Neutrophil (primary cell): Measurements from ENCODE around the gene ITGB2.

Source experiments
- H3K27ac ChIP-seq: fragments of 200-600 bp; sonication (generic); 2 replicates; pipeline ENCODE4 v1.5.1; 2016; ENCODE audit warnings: mild to moderate bottlenecking, moderate library complexity
- H3K27me3 ChIP-seq: fragments of 200-600 bp; sonication (generic); 2 replicates; pipeline ENCODE4 v1.6.0; 2016; ENCODE audit warnings: mild to moderate bottlenecking
- H3K36me3 ChIP-seq: fragments of 200-600 bp; sonication (generic); 2 replicates; pipeline ENCODE4 v1.5.1; 2017
- H3K4me1 ChIP-seq, 2 experiments: fragments of 200-600 bp in 1 of 2; sonication (generic) in 1 of 2; 1 replicate in 1 of 2; 2 replicates in 1 of 2; pipeline versions ENCODE4 v1.5.1 to v1.6.1; 2013 to 2016; ENCODE audit warnings: low read depth in 1 of 2, low read length in 1 of 2, mild to moderate bottlenecking in 1 of 2, moderate library complexity in 1 of 2; ENCODE audit not compliant: control insufficient read depth in 1 of 2, insufficient read depth in 1 of 2
- H3K4me3 ChIP-seq, 2 experiments: fragments of 200-600 bp in 1 of 2; sonication (generic) in 1 of 2; 1 replicate in 1 of 2; 2 replicates in 1 of 2; pipeline ENCODE4 v1.5.1; 2013 to 2016; ENCODE audit warnings: low read depth in 1 of 2, low read length in 1 of 2, mild to moderate bottlenecking in 1 of 2, moderate library complexity in 1 of 2
- H3K9me3 ChIP-seq: fragments of 200-600 bp; sonication (generic); 2 replicates; pipeline ENCODE4 v1.5.1; 2016
- TF ChIP-seq, protein P1 (sequence below): fragments of 200-600 bp; sonication (generic); IDR thresholded peaks from 2 replicates; pipeline ENCODE4 v1.5.1; 2016; ENCODE audit warnings: antibody characterized with exemption

Gene ITGB2

DNA sequence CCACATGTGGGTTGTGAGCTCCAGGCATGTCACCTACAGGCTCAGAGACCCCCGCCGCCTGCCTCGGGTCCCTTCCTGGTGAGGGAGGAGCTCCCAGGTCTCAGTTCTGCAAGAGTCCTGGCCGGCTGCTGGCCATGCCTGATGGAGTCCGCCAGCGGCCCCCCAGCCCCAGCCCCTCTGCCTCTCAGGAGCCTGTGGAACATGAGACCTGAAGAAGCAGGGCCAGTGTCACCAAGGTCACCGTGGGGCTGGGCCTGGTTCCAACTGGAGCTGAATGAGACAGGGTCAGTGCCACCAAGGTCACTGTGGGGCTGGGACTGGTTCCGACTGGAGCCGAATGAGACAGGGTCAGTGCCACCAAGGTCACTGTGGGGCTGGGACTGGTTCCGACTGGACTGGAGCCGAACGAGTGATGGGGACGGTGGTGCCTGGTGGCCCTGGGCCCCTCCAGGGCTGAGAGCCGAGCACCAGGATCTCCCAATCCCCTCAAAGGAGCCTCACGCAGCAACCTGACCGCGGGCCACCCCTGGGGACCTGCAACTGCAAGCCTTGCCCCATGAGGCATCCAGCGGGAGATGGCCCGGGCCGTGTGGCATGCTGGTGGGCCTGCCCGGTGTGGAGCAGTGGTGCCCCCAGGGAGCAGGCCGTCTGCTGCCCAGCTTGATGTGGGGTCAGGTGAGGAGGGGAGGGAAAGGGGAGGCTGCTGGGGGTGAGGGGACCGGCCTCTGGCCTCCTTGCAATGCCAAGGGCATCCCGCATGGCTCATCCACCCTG, 32.7 kb downstream of the ITGB2 start:
- Histone ChIP-seq H3K9me3 (no peaks in the 10 kb centered on the region), H3K27me3 (no peaks in the 10 kb centered on the region), H3K27ac (peak overlapping the region; percentile 93), H3K4me3 (no peak overlapping the region), H3K36me3 (peaks cover 90% of the 10 kb centered on the region), H3K4me1 (peaks cover 18 to 21% of the 10 kb centered on the region in 2 experiments)
- TF ChIP-seq, protein P1, sequence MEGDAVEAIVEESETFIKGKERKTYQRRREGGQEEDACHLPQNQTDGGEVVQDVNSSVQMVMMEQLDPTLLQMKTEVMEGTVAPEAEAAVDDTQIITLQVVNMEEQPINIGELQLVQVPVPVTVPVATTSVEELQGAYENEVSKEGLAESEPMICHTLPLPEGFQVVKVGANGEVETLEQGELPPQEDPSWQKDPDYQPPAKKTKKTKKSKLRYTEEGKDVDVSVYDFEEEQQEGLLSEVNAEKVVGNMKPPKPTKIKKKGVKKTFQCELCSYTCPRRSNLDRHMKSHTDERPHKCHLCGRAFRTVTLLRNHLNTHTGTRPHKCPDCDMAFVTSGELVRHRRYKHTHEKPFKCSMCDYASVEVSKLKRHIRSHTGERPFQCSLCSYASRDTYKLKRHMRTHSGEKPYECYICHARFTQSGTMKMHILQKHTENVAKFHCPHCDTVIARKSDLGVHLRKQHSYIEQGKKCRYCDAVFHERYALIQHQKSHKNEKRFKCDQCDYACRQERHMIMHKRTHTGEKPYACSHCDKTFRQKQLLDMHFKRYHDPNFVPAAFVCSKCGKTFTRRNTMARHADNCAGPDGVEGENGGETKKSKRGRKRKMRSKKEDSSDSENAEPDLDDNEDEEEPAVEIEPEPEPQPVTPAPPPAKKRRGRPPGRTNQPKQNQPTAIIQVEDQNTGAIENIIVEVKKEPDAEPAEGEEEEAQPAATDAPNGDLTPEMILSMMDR, result no peak

DNA sequence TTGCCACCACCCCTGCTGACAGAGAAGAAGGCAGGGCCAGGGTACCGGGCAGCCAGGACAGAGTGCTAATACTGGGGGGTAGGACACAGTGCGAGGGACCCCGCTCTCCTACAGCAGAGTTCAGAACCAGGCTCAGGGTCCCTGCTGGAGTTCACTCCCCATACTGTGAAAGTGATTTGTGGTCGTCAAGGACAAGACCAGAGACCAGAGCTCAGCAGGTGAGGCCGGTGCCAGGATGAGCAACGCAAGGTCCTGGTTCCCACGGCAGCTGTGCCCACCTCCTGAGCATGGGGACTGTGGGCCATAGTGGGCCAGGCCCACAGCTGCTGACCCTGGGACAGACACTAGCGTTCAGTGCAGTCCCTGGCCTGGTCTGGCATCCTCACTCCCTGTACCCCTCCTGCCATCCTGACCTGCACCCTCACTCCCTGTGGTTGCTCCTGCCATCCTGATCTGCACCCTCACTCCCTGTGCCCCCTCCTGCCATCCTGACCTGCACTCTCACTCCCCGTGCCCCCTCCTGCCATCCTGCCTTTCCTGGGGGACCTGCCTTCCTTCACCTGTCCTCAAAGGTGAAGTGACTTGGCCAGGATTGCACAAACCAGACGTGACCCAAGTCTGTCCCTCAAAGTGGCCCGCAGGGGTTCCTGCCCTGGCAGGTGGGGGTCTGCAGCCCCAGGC, 33.4 kb downstream of the ITGB2 start:
- no peaks in the 10 kb centered on the region for H3K9me3 ChIP-seq
- H3K4me1 ChIP-seq, result peaks cover 25% of the 10 kb centered on the region in 2 experiments
- H3K27me3 ChIP-seq, result no peaks in the 10 kb centered on the region
- H3K27ac ChIP-seq, result peak overlapping the region; percentile 93
- TF ChIP-seq, protein P1, result no peak
- H3K4me3 ChIP-seq, result no peak overlapping the region
- peaks cover 84% of the 10 kb centered on the region for H3K36me3 ChIP-seq

GRCh38 chr21:44886113-44887075, 34.3 kb downstream of the ITGB2 start:
- H3K4me1 ChIP-seq, result peaks cover 31 to 33% of the 10 kb centered on the region in 2 experiments
- H3K9me3 ChIP-seq, result no peaks in the 10 kb centered on the region
- no peak overlapping the region for H3K4me3 ChIP-seq
- H3K27ac ChIP-seq, result peak overlapping the region; percentile 93
- peaks cover 75% of the 10 kb centered on the region for H3K36me3 ChIP-seq
- TF ChIP-seq, protein P1, result no peak
- no peaks in the 10 kb centered on the region for H3K27me3 ChIP-seq

DNA sequence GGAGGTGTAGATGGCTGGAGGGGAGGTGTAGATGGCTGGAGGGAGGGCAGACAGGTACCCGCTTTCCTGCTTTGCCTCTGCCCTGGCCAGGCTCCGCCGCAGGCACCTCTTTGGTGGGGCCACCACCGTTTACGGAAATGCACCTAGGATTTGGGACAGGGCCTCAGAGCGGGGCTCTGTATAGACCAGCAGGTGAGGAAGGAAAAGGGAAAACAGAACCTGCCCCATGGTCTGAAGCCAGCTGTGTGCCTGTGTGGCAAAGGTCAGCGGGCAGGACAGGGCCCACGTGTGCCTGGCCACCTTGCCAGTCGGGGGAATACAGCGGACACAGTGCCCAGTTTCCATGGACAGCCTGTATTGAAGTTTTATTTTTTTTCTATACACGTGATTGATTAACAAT, 35.1 kb downstream of the ITGB2 start:
- H3K36me3 ChIP-seq, result peaks cover 67% of the 10 kb centered on the region
- peaks cover 39 to 41% of the 10 kb centered on the region in 2 experiments for H3K4me1 ChIP-seq
- H3K4me3 ChIP-seq, result no peak overlapping the region
- H3K27me3 ChIP-seq, result no peaks in the 10 kb centered on the region
- TF ChIP-seq, protein P1, result no peak
- peak overlapping the region; percentile 93 for H3K27ac ChIP-seq
- H3K9me3 ChIP-seq, result no peaks in the 10 kb centered on the region

DNA sequence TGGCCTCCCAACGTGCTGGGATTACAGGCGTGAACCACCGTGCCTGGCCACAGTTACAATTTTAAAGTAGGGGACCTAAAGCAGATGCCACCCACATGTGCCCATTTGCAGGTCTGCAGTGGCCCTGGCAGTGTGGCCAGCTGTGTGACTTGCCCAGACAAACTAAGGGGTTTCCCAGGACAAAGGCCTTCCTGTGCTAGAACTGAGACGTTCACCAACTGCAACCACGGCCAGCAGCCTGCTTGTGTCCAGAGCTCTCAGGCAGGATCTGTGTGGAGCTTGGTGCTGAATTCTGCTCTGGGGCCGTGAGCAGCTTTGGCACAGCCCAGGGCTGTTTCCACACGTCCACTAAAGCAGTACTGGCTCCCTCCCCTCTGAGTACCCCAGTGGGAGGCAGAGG, 36.6 kb downstream of the ITGB2 start:
- H3K4me3 ChIP-seq, result no peak overlapping the region
- H3K4me1 ChIP-seq, result peaks cover 54 to 56% of the 10 kb centered on the region in 2 experiments
- no peaks in the 10 kb centered on the region for H3K9me3 ChIP-seq
- peak overlapping the region; percentile 93 for H3K27ac ChIP-seq
- no peaks in the 10 kb centered on the region for H3K27me3 ChIP-seq
- peaks cover 52% of the 10 kb centered on the region for H3K36me3 ChIP-seq
- TF ChIP-seq, protein P1, result no peak
